Progenitor cell of endocrine pancreas (in vitro differentiated cells): Measurements from ENCODE around the gene SUN3. TPM values are rescaled to one million over a fixed set of nuclear protein-coding genes. Genes with fewer than 3 reads are reported as not detected.

Source experiments
- DNase-seq: peaks from one replicate; pipeline ENCODE4 v3.0.0; 2021; ENCODE audit warnings: low spot score; ENCODE audit not compliant: unreplicated experiment
- H3K27ac Mint-ChIP-seq: 2 replicates; pipeline ENCODE4 v1.8.0; 2021; ENCODE audit warnings: mild to moderate bottlenecking, moderate library complexity, mixed read lengths
- H3K27me3 Mint-ChIP-seq: 2 replicates; pipeline ENCODE4 v1.8.0; 2021; ENCODE audit warnings: mixed read lengths
- H3K36me3 Mint-ChIP-seq: 2 replicates; pipeline ENCODE4 v1.8.0; 2022; ENCODE audit warnings: mixed read lengths; ENCODE audit not compliant: insufficient read depth
- H3K4me1 Mint-ChIP-seq: 2 replicates; pipeline ENCODE4 v1.8.0; 2021; ENCODE audit warnings: low read depth, mixed read lengths
- H3K4me3 Mint-ChIP-seq: 2 replicates; pipeline ENCODE4 v1.8.0; 2021; ENCODE audit warnings: low read depth, mild to moderate bottlenecking, moderate library complexity, mixed read lengths
- H3K9me3 Mint-ChIP-seq: 2 replicates; pipeline ENCODE4 v1.8.0; 2021; ENCODE audit warnings: low read depth, mixed read lengths
- CTCF ChIP-seq: fragments of 200-600 bp; sonication (generic); IDR thresholded peaks from one replicate; pipeline ENCODE4 v1.5.0; 2021; ENCODE audit warnings: antibody characterized with exemption, mild to moderate bottlenecking; ENCODE audit not compliant: unreplicated experiment
- total RNA-seq: library from RNA; stranded (reverse); gene quantifications from 2 replicates; pipeline ENCODE4 v1.2.1, GENCODE V29; 2021

SUN3 gene
- total RNA-seq, 1 donor from 2014 or later = not detected

GRCh38 chr7:48016641-48017040, 12.3 kb downstream of the SUN3 start:
- no peak overlapping the region for H3K27ac Mint-ChIP-seq
- no peaks in the 10 kb centered on the region for H3K4me1 Mint-ChIP-seq
- H3K36me3 Mint-ChIP-seq = no peaks in the 10 kb centered on the region
- TF ChIP-seq CTCF = no peak
- no peaks in the 10 kb centered on the region for H3K27me3 Mint-ChIP-seq
- H3K9me3 Mint-ChIP-seq = peaks cover 11% of the 10 kb centered on the region
- no peak for DNase-seq
- no peak overlapping the region for H3K4me3 Mint-ChIP-seq

- H3K36me3 Mint-ChIP-seq = no peaks in the 10 kb centered on the region
- no peak for TF ChIP-seq CTCF
- no peak overlapping the region for H3K4me3 Mint-ChIP-seq
- no peaks in the 10 kb centered on the region for H3K27me3 Mint-ChIP-seq
- no peaks in the 10 kb centered on the region for H3K4me1 Mint-ChIP-seq
- no peak overlapping the region for H3K27ac Mint-ChIP-seq
- H3K9me3 Mint-ChIP-seq = no peaks in the 10 kb centered on the region
- no peak for DNase-seq
Observed at GRCh38 chr7:48011951-48012350, 17.0 kb downstream of the SUN3 start.

DNA sequence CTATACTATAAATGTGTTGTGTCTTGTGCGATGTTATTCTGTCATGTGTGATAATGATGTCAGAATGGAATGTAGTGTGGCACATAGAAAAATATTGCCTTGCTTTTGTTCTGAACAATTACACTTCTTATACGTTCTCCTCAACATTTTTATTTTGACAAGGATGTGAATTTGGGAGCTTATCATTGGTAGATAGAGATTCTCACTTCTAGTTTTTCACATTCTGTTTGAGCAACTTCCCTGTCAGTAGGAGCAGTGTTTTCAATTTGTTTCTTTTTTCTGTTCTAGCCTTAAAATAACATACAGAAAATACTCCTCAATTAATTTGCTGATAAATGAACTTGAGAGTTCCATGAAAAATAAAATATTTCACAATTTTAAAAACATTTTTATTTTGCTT, 17.6 kb downstream of the SUN3 start:
- H3K36me3 Mint-ChIP-seq = no peaks in the 10 kb centered on the region
- no peak for DNase-seq
- TF ChIP-seq CTCF = no peak
- no peak overlapping the region for H3K4me3 Mint-ChIP-seq
- H3K9me3 Mint-ChIP-seq = no peaks in the 10 kb centered on the region
- H3K27ac Mint-ChIP-seq = no peak overlapping the region
- no peaks in the 10 kb centered on the region for H3K27me3 Mint-ChIP-seq
- H3K4me1 Mint-ChIP-seq = no peaks in the 10 kb centered on the region

GRCh38 chr7:48009954-48010353, 19.0 kb downstream of the SUN3 start:
- H3K36me3 Mint-ChIP-seq = no peaks in the 10 kb centered on the region
- no peak for TF ChIP-seq CTCF
- no peak for DNase-seq
- no peak overlapping the region for H3K4me3 Mint-ChIP-seq
- no peak overlapping the region for H3K27ac Mint-ChIP-seq
- H3K4me1 Mint-ChIP-seq = peaks cover 8% of the 10 kb centered on the region
- H3K9me3 Mint-ChIP-seq = no peaks in the 10 kb centered on the region
- H3K27me3 Mint-ChIP-seq = no peaks in the 10 kb centered on the region

DNA sequence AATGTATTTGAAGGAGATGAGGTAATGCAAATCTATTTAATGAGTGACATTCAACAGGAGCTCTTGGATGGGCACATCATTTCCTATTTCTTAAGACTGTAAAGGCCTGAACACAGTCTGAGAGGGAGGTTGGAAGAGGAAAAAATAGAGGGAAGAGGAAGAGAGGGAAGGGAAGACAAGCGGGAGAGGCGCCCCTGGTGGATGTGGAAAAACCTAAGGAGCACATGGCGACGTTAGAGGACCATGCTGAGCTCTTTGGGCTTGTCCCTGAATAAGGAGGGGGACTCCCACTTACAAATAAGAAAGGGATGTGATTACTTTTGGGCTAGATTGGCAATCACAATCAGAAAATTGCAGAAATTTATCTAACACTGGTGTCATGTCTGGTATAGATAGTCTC, 19.6 kb downstream of the SUN3 start:
- H3K4me1 Mint-ChIP-seq = peaks cover 12% of the 10 kb centered on the region

More for the DNA sequence above, 19.6 kb downstream of the SUN3 start:
- no peak for DNase-seq
- no peak for TF ChIP-seq CTCF
- Mint-ChIP-seq H3K9me3 (no peaks in the 10 kb centered on the region), H3K27me3 (no peaks in the 10 kb centered on the region), H3K4me3 (no peak overlapping the region), H3K36me3 (no peaks in the 10 kb centered on the region), H3K27ac (no peak overlapping the region)
